Immature natural killer cell (primary cell): Measurements from ENCODE around the gene LY9. TPM values are rescaled to one million over a fixed set of nuclear protein-coding genes. Genes with fewer than 3 reads are reported as not detected.

Experiments used
- DNase-seq, 3 donors: peaks; one replicate each; pipeline ENCODE4 v3.0.0; 2022; ENCODE audit warnings: mixed read lengths in 1 of 3
- H3K27ac Mint-ChIP-seq, 6 donors: one replicate each; pipeline ENCODE4 v1.8.0; 2020; ENCODE audit warnings: mixed read lengths in 6 of 6, mild to moderate bottlenecking in 5 of 6, inconsistent platforms in 4 of 6, moderate library complexity in 3 of 6
- H3K27me3 Mint-ChIP-seq, 3 donors: one replicate each; pipeline ENCODE4 v1.8.0; 2020 to 2021; ENCODE audit warnings: low read depth in 3 of 3, mild to moderate bottlenecking in 3 of 3, mixed read lengths in 3 of 3, moderate library complexity in 3 of 3, inconsistent platforms in 1 of 3
- H3K36me3 Mint-ChIP-seq, 3 donors: one replicate each; pipeline ENCODE4 v1.8.0; 2020; ENCODE audit warnings: mixed read lengths in 3 of 3, inconsistent platforms in 2 of 3, mild to moderate bottlenecking in 2 of 3
- H3K4me1 Mint-ChIP-seq, 2 donors: one replicate each; pipeline ENCODE4 v1.8.0; 2020; ENCODE audit warnings: inconsistent platforms in 2 of 2, mild to moderate bottlenecking in 2 of 2, mixed read lengths in 2 of 2, moderate library complexity in 1 of 2
- H3K4me3 Mint-ChIP-seq, 5 donors: one replicate each; pipeline ENCODE4 v1.8.0; 2020; ENCODE audit warnings: mild to moderate bottlenecking in 5 of 5, mixed read lengths in 5 of 5, inconsistent platforms in 3 of 5, moderate library complexity in 3 of 5
- H3K9me3 Mint-ChIP-seq, 6 donors: one replicate each; pipeline ENCODE4 v1.8.0; 2020; ENCODE audit warnings: mild to moderate bottlenecking in 6 of 6, mixed read lengths in 6 of 6, inconsistent platforms in 4 of 6, moderate library complexity in 3 of 6
- polyA plus RNA-seq, 3 donors: library from polyadenylated mRNA; unstranded; fragments of 300-500 nt; fragmentation: Illumina TruSeq; gene quantifications; one replicate each; pipeline ENCODE4 v1.2.3, GENCODE V29; 2021

Gene LY9
- polyA plus RNA-seq, 3 donors from 2014 or later: 46.1 to 68.2 (median 57.2) TPM

DNA sequence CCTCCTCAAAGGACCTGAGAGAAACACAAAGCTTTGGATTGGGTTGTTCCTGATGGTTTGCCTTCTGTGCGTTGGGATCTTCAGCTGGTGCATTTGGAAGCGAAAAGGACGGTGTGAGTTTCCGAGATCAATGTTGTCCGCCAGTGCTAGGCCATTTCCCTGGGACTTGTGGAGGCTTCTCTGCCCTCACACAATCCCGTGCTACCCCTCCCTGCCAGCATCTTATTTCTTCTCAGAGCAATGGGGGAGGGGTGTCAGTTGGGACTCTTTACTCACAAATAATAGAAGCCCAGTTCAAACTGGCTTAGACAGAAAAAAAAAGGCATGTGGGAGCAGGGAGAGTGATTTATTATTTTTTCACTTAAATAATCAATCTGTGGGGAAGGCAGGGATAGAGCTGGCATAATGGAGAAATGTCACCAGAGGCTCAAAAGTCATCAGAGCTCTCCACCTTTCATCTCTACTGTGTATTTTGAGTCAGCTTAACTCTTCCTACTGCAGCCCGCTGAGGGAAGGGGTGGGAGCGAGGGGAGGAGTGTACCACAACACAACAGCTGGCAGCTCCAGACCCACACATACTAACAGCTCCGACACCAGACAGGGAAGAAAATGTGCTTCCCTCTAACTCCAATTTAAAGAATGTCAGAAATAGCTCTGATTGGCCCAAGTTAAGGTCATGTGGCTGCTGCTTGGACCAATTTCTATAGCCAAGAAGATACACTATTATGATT lies 22.4 kb downstream of the LY9 start:
- no peak for DNase-seq
- H3K4me3 Mint-ChIP-seq: no peak overlapping the region
- peak overlapping the region in 3 of 6 donors; percentile 40 to 69 (median 62) for H3K27ac Mint-ChIP-seq
- H3K9me3 Mint-ChIP-seq: no peaks in the 10 kb centered on the region
- H3K27me3 Mint-ChIP-seq: peaks cover 0 to 2% (median 1%) of the 10 kb centered on the region in 3 donors
- H3K36me3 Mint-ChIP-seq: peaks cover 0 to 22% (median 13%) of the 10 kb centered on the region in 3 donors
- H3K4me1 Mint-ChIP-seq: peaks cover 10 to 34% of the 10 kb centered on the region in 2 donors

DNA sequence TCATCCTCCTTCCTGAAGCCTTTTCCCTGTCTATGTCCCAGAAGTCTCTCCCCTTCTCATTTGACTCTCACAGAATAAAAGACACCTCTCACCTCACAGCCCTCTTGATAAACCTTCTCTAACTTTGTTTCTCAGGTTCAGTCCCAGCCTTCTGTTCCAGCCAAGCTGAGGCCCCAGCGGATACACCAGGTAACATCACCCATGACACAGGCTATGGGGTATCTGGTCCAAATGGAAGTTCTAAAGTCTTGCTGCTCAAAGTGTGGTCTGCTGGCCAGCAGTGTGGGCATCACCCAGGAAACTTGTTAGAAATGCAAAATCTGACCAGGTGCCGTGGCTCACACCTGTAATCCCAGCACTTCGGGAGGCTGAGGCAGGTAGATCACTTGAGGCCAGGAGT lies 23.2 kb downstream of the LY9 start:
- Mint-ChIP-seq H3K36me3 (peaks cover 0 to 14% (median 5%) of the 10 kb centered on the region in 3 donors), H3K4me1 (peaks cover 7 to 40% of the 10 kb centered on the region in 2 donors), H3K27ac (peak overlapping the region in 5 of 6 donors; percentile 43 to 76 (median 63)), H3K27me3 (peaks cover 0 to 2% (median 0%) of the 10 kb centered on the region in 3 donors), H3K9me3 (no peaks in the 10 kb centered on the region), H3K4me3 (no peak overlapping the region)
- DNase-seq: no peak

DNA sequence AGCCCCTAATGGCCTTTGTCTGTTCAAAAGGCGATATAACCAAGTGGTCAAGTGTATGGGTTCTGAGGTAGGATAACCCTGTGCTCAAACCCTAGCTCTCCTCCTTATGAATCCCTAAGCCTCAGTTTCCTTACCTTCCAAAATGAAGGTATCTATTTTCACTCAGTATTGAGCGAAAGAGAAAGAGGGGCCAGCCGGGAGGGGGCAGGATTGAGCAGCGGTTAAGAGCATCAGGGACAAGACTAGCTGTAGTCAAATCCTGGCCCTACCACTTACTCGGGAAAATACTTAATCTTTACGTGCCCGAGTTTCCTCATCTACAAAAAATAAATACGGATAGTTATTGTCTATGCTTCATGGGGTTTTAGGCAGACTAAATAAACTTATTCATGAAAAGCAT lies 25.7 kb downstream of the LY9 start:
- Mint-ChIP-seq H3K4me3 (no peak overlapping the region), H3K36me3 (peaks cover 0 to 10% (median 3%) of the 10 kb centered on the region in 3 donors), H3K27ac (peak overlapping the region; percentile 7 to 84 (median 72)), H3K27me3 (peaks cover 0 to 2% (median 0%) of the 10 kb centered on the region in 3 donors), H3K4me1 (peaks cover 7 to 51% of the 10 kb centered on the region in 2 donors), H3K9me3 (no peaks in the 10 kb centered on the region)
- DNase-seq: no peak

DNA sequence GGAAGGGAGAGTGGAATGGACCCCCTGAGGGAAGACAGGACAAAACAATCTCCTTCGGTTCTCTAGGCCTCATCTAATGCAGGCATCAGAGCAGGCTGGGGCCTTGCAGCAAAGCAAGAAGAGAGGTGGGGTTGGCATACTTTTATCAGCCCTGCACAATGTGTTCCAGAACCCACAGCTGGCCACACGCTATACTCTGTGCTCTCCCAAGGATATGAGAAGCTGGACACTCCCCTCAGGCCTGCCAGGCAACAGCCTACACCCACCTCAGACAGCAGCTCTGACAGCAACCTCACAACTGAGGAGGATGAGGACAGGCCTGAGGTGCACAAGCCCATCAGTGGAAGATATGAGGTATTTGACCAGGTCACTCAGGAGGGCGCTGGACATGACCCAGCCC lies 27.3 kb downstream of the LY9 start:
- Mint-ChIP-seq H3K4me1 (peaks cover 4 to 46% of the 10 kb centered on the region in 2 donors), H3K27ac (peak overlapping the region in 4 of 6 donors; percentile 32 to 75 (median 68)), H3K9me3 (no peaks in the 10 kb centered on the region), H3K27me3 (peaks cover 0 to 2% (median 0%) of the 10 kb centered on the region in 3 donors), H3K4me3 (no peak overlapping the region), H3K36me3 (peaks cover 3 to 20% (median 5%) of the 10 kb centered on the region in 3 donors)
- no peak for DNase-seq

DNA sequence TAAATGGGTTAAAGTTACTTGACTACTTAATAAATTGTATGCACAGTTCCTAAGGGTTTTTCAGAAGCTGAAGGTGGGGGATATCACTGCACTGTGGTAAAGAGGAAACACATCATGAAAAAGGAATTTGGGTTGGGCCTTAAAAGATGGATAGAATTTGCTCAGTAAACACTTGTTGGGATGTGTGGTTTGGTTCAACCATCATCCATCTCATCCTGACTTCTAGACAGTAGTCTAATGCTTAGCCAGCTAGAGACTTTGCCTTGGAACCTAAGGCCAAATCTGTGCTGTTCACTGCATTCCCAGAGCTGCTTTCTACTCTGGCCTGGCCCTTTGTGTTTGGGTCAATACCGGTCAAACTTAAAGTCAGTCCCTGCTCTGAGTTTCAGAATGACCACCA lies 30.6 kb downstream of the LY9 start:
- no peak overlapping the region for H3K4me3 Mint-ChIP-seq
- H3K36me3 Mint-ChIP-seq: peaks cover 17 to 51% (median 21%) of the 10 kb centered on the region in 3 donors
- H3K27me3 Mint-ChIP-seq: peaks cover 0 to 2% (median 0%) of the 10 kb centered on the region in 3 donors

DNA sequence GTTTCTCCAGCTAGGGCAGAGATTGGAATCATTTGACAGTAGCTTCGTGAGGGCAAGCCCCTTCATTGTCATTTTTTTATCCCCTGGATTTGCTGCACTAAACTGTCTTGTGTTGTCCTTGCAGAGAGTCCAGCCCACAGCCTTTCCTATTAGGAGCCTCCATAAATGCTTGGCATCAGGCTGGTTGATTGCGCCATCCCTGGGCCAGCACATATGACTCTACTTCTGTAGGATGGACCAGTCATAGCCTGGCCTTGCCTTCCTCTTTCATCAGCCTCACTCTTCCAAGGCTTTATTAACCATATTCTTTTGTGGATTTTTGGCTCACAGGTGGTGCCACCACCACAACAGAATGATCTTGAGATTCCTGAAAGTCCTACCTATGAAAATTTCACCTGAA lies 31.4 kb downstream of the LY9 start:
- peak overlapping the region; percentile 47 to 92 (median 68) for H3K27ac Mint-ChIP-seq
- no peaks in the 10 kb centered on the region for H3K9me3 Mint-ChIP-seq
- no peak overlapping the region for H3K4me3 Mint-ChIP-seq
- DNase-seq: no peak
- H3K4me1 Mint-ChIP-seq: peaks cover 4 to 57% of the 10 kb centered on the region in 2 donors
- peaks cover 0 to 2% (median 0%) of the 10 kb centered on the region in 3 donors for H3K27me3 Mint-ChIP-seq
- H3K36me3 Mint-ChIP-seq: peaks cover 17 to 60% (median 21%) of the 10 kb centered on the region in 3 donors

More for the DNA sequence above, 30.6 kb downstream of the LY9 start:
- no peak for DNase-seq
- H3K4me1 Mint-ChIP-seq: peaks cover 4 to 56% of the 10 kb centered on the region in 2 donors
- H3K9me3 Mint-ChIP-seq: no peaks in the 10 kb centered on the region
- H3K27ac Mint-ChIP-seq: peak overlapping the region; percentile 32 to 92 (median 68)

DNA sequence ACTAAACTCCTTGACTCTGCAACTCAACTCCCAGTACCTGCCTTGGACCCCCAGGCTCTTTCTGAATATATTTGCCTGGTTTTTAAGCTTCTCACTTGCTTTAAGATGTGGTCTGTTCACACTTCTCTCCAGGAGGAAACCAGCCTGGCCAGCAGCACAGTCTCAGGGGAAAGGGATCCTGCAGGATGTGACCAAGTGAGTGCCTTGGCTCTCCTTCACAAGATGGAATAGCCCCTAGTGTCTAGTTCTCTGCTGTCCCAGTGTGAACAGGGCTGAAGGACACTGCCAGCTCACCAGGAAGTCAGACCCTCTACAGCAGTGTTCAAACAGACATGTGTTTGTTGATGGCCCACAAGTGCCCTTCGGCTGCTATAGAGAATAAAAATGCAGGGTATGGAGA lies 33.8 kb downstream of the LY9 start:
- peaks cover 17 to 42% of the 10 kb centered on the region in 2 donors for H3K4me1 Mint-ChIP-seq
- H3K27ac Mint-ChIP-seq: peak overlapping the region; percentile 50 to 92 (median 83)
- DNase-seq: no peak
- no peaks in the 10 kb centered on the region for H3K9me3 Mint-ChIP-seq
- no peak overlapping the region for H3K4me3 Mint-ChIP-seq
- peaks cover 31 to 73% (median 31%) of the 10 kb centered on the region in 3 donors for H3K36me3 Mint-ChIP-seq
- H3K27me3 Mint-ChIP-seq: peaks cover 0 to 2% (median 0%) of the 10 kb centered on the region in 3 donors

DNA sequence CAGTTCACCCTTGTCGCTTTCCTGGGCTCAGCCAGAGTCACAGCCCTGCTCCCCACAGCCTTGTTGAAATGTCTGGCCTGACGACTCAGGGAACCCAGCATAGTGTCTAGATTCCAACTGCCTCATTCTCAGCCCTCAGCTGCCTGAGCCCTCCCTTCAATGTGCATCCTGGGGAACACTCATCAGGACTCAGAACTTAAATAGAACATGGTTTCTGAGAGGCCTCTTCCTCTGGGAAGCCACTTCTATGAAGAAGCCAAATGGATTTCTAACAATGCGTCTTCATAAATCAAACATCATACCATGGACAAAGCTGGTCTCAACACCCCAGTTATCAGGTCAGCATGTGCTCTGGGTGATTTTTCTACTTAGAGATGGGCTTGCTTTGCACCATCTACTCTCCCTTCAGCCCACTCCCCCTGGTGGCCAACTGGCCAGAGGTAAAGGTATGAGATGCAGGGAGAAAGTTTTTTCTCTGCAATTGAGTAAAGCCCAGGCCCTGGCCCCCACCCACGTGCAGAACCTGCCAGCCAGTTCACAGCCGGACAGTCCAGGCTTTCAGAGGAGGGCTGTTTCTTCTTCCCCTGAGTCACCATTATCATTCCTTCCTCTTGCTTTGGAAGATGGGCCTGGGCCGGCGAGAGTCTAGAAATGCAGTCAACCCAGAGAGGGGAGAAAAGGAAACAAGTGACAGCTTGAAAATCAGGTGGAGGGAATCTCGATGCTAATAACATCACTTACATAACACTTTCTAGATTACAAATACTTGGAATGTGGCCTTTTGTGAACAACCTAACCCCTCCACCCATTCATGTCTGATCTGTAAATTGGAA lies 34.6 kb downstream of the LY9 start:
- Mint-ChIP-seq H3K36me3 (peaks cover 35 to 80% (median 36%) of the 10 kb centered on the region in 3 donors), H3K27ac (peak overlapping the region; percentile 50 to 92 (median 74)), H3K9me3 (no peaks in the 10 kb centered on the region), H3K27me3 (peaks cover 0 to 2% (median 0%) of the 10 kb centered on the region in 3 donors), H3K4me1 (peaks cover 24 to 42% of the 10 kb centered on the region in 2 donors), H3K4me3 (no peak overlapping the region)
- DNase-seq: peak; percentile 48 to 59 (median 52)

DNA sequence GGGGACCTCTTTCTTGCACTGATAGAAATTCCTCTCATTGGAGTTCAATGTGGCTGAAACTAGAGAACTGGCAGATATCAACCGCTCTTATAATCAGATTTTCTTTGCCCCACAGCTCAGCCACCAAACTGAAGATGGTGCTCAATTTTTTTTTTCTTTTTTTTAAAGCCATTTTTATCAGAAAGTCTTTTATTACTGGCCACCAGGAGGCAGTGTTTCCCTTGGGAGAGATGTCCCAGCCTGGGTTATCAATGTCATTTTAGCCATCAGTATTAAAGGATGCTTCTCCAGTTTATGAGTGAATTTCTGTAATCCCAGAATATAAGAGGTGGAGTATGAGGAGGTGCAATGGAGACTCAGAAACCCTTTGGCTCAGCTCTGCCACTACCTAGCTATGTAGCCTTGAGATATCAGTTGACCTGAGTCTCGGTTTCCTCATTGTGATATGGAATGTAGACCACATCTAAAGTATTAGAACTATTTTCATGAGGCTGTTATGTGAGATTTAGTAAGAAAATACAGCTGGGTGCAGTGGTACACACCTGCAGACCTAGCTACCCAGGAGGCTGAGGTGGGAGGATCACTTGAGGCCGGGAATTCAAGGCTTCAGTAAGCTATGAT lies 39.1 kb downstream of the LY9 start:
- DNase-seq: peak; percentile 50 to 63 (median 60)
- H3K27ac Mint-ChIP-seq: peak overlapping the region; percentile 73 to 98 (median 93)
- peaks cover 2 to 6% (median 5%) of the 10 kb centered on the region in 3 donors for H3K27me3 Mint-ChIP-seq
- H3K4me3 Mint-ChIP-seq: peak overlapping the region in 3 of 5 donors; percentile 33 to 62 (median 54)
- H3K4me1 Mint-ChIP-seq: peaks cover 21 to 66% of the 10 kb centered on the region in 2 donors
- H3K9me3 Mint-ChIP-seq: no peaks in the 10 kb centered on the region
- H3K36me3 Mint-ChIP-seq: peaks cover 39 to 78% (median 41%) of the 10 kb centered on the region in 3 donors

DNA sequence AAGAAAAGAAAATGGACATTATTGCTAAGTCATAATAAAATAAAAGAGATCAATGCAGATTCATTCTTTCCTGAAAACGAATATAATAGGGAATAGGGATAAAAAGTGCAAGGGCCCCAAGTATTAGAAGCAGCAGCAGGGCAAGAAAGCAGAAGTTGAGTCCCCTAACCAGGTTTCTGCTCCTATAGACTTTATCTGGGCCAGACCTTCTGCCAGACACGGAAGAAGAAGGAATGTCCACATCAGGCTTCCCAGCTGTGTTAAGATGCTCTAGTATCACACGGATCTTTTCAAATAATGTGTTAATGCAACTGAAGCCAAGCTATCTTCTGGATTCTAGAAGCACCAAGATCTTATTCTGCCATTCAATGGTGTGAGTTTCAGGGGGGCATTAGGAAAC lies 39.8 kb downstream of the LY9 start:
- H3K4me1 Mint-ChIP-seq: peaks cover 14 to 71% of the 10 kb centered on the region in 2 donors
- H3K9me3 Mint-ChIP-seq: no peaks in the 10 kb centered on the region
- no peak for DNase-seq
- H3K36me3 Mint-ChIP-seq: peaks cover 37 to 76% (median 41%) of the 10 kb centered on the region in 3 donors
- H3K27me3 Mint-ChIP-seq: peaks cover 2 to 6% (median 5%) of the 10 kb centered on the region in 3 donors
- H3K4me3 Mint-ChIP-seq: peak overlapping the region in 4 of 5 donors; percentile 36 to 67 (median 62)
- peak overlapping the region in 5 of 6 donors; percentile 92 to 98 (median 97) for H3K27ac Mint-ChIP-seq

DNA sequence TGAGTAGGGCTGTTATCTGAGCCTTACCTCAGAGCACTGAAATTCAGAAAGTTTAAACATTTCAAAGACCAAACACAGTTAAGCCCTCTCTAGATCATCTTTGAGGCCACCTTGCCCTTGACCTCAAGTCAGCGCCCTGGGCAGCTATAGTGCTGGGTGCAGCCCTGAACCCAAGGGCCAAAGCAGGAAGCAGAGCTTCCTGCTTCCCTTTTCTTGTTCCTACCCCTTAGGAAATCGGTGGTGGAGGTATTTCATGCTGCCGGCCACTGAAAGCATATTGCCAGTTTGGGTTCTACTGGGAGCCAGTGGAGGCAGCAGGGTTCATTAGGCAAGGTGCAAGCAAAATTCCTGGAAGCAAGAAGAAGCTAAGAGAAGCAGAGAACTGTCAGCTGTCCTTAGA lies 40.6 kb downstream of the LY9 start:
- H3K9me3 Mint-ChIP-seq: no peaks in the 10 kb centered on the region
- H3K4me1 Mint-ChIP-seq: peaks cover 6 to 78% of the 10 kb centered on the region in 2 donors
- peak overlapping the region in 5 of 6 donors; percentile 92 to 98 (median 97) for H3K27ac Mint-ChIP-seq
- H3K27me3 Mint-ChIP-seq: peaks cover 2 to 6% (median 5%) of the 10 kb centered on the region in 3 donors
- H3K4me3 Mint-ChIP-seq: peak overlapping the region; percentile 51 to 79 (median 63)
- H3K36me3 Mint-ChIP-seq: peaks cover 30 to 76% (median 39%) of the 10 kb centered on the region in 3 donors
- DNase-seq: no peak

DNA sequence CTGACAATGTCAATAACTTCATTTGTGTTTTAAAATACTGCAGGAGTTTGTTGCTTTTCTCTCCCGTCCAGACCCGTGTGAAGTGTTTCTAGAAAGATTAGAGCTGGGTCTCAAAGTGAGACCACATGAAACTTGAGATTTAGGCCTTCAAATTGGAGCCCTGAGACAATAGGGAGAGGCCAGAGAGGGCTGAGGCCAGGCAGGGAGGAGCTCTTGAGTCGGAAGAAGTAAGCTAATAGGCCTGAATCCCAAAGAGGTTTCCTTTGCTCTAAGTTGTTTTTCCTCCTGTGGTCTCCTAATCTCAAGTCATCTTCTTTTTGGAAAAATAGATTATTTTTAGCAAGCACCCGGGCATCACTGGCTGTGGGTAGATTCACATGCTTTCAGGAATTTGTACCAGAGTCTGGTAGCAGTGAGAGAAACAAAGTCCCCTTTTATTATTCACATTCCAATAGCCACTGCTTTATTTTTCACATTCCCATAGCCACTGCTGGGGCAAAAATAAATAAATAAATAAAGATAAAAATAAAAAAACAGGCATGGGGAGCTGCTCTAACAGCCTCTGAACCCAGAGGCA lies 41.1 kb downstream of the LY9 start:
- Mint-ChIP-seq H3K4me3 (peak overlapping the region; percentile 51 to 89 (median 63)), H3K36me3 (peaks cover 33 to 74% (median 41%) of the 10 kb centered on the region in 3 donors), H3K27ac (peak overlapping the region in 5 of 6 donors; percentile 92 to 98 (median 97)), H3K27me3 (peaks cover 2 to 6% (median 5%) of the 10 kb centered on the region in 3 donors), H3K9me3 (no peaks in the 10 kb centered on the region), H3K4me1 (peaks cover 4 to 83% of the 10 kb centered on the region in 2 donors)
- DNase-seq: no peak
